HL-60 (cell line): ENCODE data around the gene FOXA2.

ENCODE experiments used
- GABPA ChIP-seq: IDR thresholded peaks from 2 replicates; pipeline ENCODE4 v1.6.1; 2012; ENCODE audit warnings: low read depth
- POLR2AphosphoS5 ChIP-seq: IDR thresholded peaks from 2 replicates; pipeline ENCODE4 v1.6.1; 2012; ENCODE audit warnings: low read depth
- SPI1 ChIP-seq: IDR thresholded peaks from 2 replicates; pipeline ENCODE4 v1.6.1; 2012; ENCODE audit warnings: low read depth, mild to moderate bottlenecking, borderline replicate concordance
- TF ChIP-seq, protein P1 (sequence below): IDR thresholded peaks from one replicate; pipeline ENCODE4 v1.5.1; 2011; ENCODE audit warnings: low read length, control low read depth, inconsistent platforms; ENCODE audit not compliant: insufficient read depth
- TF ChIP-seq, protein P2 (sequence below): IDR thresholded peaks from 2 replicates; pipeline ENCODE4 v1.6.1; 2012; ENCODE audit warnings: low read depth; ENCODE audit not compliant: insufficient replicate concordance

DNA sequence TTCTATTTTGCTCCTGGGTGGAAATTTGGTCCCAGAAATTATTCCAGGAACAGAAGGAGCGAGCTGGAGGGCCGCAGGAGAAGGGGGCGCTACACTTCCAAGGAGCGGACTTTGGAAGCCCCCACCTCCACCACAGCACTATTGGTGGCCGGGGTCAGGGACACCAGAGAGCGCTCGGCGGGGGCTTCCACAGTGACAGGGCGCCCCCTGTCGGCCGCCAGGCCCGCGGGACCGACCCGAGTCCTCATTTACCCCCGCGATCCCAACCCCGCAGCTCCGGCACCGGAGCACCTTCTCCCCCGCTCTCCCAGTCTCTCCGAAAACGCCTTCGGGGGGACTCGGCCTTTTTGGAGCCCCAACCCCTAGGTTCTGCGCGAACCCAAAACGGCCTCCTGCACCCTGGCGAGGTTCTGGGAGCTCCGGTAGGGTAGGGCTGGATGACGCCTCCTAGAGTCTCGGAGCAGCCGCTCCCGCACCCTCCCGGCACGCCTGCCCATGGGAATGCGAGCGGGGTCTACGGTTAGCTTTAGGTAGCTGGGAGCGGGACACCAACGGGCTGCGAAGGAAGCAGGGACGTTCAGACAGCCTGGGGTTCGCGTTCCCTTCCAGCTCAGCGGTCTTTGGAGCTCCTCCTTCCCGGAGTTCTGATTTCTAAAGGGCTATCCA, 2.4 kb upstream of the FOXA2 start:
- TF ChIP-seq, protein P1, sequence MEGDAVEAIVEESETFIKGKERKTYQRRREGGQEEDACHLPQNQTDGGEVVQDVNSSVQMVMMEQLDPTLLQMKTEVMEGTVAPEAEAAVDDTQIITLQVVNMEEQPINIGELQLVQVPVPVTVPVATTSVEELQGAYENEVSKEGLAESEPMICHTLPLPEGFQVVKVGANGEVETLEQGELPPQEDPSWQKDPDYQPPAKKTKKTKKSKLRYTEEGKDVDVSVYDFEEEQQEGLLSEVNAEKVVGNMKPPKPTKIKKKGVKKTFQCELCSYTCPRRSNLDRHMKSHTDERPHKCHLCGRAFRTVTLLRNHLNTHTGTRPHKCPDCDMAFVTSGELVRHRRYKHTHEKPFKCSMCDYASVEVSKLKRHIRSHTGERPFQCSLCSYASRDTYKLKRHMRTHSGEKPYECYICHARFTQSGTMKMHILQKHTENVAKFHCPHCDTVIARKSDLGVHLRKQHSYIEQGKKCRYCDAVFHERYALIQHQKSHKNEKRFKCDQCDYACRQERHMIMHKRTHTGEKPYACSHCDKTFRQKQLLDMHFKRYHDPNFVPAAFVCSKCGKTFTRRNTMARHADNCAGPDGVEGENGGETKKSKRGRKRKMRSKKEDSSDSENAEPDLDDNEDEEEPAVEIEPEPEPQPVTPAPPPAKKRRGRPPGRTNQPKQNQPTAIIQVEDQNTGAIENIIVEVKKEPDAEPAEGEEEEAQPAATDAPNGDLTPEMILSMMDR = no peak
- no peak for TF ChIP-seq POLR2AphosphoS5
- TF ChIP-seq, protein P2, sequence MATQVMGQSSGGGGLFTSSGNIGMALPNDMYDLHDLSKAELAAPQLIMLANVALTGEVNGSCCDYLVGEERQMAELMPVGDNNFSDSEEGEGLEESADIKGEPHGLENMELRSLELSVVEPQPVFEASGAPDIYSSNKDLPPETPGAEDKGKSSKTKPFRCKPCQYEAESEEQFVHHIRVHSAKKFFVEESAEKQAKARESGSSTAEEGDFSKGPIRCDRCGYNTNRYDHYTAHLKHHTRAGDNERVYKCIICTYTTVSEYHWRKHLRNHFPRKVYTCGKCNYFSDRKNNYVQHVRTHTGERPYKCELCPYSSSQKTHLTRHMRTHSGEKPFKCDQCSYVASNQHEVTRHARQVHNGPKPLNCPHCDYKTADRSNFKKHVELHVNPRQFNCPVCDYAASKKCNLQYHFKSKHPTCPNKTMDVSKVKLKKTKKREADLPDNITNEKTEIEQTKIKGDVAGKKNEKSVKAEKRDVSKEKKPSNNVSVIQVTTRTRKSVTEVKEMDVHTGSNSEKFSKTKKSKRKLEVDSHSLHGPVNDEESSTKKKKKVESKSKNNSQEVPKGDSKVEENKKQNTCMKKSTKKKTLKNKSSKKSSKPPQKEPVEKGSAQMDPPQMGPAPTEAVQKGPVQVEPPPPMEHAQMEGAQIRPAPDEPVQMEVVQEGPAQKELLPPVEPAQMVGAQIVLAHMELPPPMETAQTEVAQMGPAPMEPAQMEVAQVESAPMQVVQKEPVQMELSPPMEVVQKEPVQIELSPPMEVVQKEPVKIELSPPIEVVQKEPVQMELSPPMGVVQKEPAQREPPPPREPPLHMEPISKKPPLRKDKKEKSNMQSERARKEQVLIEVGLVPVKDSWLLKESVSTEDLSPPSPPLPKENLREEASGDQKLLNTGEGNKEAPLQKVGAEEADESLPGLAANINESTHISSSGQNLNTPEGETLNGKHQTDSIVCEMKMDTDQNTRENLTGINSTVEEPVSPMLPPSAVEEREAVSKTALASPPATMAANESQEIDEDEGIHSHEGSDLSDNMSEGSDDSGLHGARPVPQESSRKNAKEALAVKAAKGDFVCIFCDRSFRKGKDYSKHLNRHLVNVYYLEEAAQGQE = no peak
- no peak for TF ChIP-seq GABPA
- no peak for TF ChIP-seq SPI1
